HepG2 (cell line): ENCODE measurements around the gene CERS4. TPM values are rescaled to one million over a fixed set of nuclear protein-coding genes. Genes with fewer than 3 reads are reported as not detected.

ENCODE experiments used
- ATAC-seq: fragments of 200-7000 bp; cut with Tn5 transposase; 3 replicates; pipeline ENCODE4 v1.9.1; 2020; ENCODE audit warnings: mild to moderate bottlenecking, moderate library complexity
- BruUV-seq: library from RNA; stranded (reverse); fragments of 400-500 nt; replicated peaks from 2 replicates; lab custom pipeline; 2021; lab: Mats Ljungman, UMichigan
- CTCF ChIA-PET: fragments of 300-600 bp; formaldehyde crosslinking; extraction: SDS; loops from one replicate; lab custom pipeline; 2021; ENCODE audit warnings: low total read pairs, inconsistent platforms, low intra/inter-chr PET ratio; lab: Yijun Ruan, JAX
- POLR2A ChIA-PET: fragments of 350-600 bp; sonication (Branson Sonifier 250); formaldehyde crosslinking; loops from one replicate; lab custom pipeline; 2020; ENCODE audit warnings: antibody characterized with exemption, inconsistent platforms; lab: Yijun Ruan, JAX
- DNase-seq: peaks from one replicate; pipeline ENCODE4 v3.0.0-alpha.2; 2015; ENCODE audit warnings: low spot score
- FAIRE-seq: peaks from 3 replicates; lab custom pipeline; 2011; peaks lifted over from hg19 to GRCh38; lab: Jason Lieb, UNC
- H2AFZ ChIP-seq: one replicate; pipeline ENCODE4 v1.6.1; 2011; ENCODE audit warnings: low read length, inconsistent platforms
- H3K27ac ChIP-seq: fragments of 300-600 bp; 3 replicates; pipeline ENCODE4 v1.8.0; 2011; ENCODE audit warnings: mixed run types, mild to moderate bottlenecking, mixed read lengths, low read length, inconsistent platforms; ENCODE audit not compliant: insufficient read depth; ENCODE audit errors: extremely low read length
- H3K27me3 ChIP-seq, 2 experiments: fragments of 200-600 bp in 1 of 2; 2 replicates in 1 of 2; 3 replicates in 1 of 2; pipeline versions ENCODE4 v1.6.0 to v1.8.0; 2011; ENCODE audit warnings: low read length in 2 of 2, mild to moderate bottlenecking in 2 of 2, moderate library complexity in 2 of 2, inconsistent platforms in 1 of 2; ENCODE audit not compliant: insufficient read depth in 2 of 2, control insufficient read depth in 1 of 2
- H3K36me3 ChIP-seq, 2 experiments: fragments of 200-600 bp in 1 of 2; replicated peaks in 1 of 2; 2 replicates in 1 of 2; 3 replicates in 1 of 2; pipeline versions ENCODE4 v1.5.1 to v1.8.0; 2011; ENCODE audit warnings: low read length in 2 of 2, inconsistent platforms in 1 of 2; ENCODE audit not compliant: insufficient read depth in 2 of 2, control insufficient read depth in 1 of 2
- H3K4me1 ChIP-seq: 2 replicates; pipeline ENCODE4 v1.5.1; 2012; ENCODE audit warnings: low read length, inconsistent platforms; ENCODE audit not compliant: insufficient read depth
- H3K4me2 ChIP-seq: 2 replicates; pipeline ENCODE4 v1.6.0; 2011; ENCODE audit warnings: low read depth, low read length, inconsistent platforms
- H3K4me3 ChIP-seq, 3 experiments: fragments of 200-600 bp in 1 of 3; sonication (generic), shearing (Covaris generic) in 1 of 3; replicated peaks in 1 of 3; 2 replicates each; pipeline ENCODE4 v1.5.1; 2011 to 2016; ENCODE audit warnings: low read length in 3 of 3, inconsistent platforms in 2 of 3, low read depth in 2 of 3, mild to moderate bottlenecking in 2 of 3, control low read depth in 1 of 3, mixed read lengths in 1 of 3; ENCODE audit not compliant: insufficient read depth in 1 of 3
- H3K79me2 ChIP-seq: one replicate; pipeline ENCODE4 v1.6.1; 2011; ENCODE audit warnings: low read length, inconsistent platforms; ENCODE audit not compliant: insufficient read depth
- H3K9ac ChIP-seq: 2 replicates; pipeline ENCODE4 v1.6.0; 2011; ENCODE audit warnings: mild to moderate bottlenecking, low read depth, low read length, inconsistent platforms; ENCODE audit not compliant: insufficient read depth
- H3K9me3 ChIP-seq: 2 replicates; pipeline ENCODE4 v1.5.1; 2012; ENCODE audit warnings: mild to moderate bottlenecking, low read length
- H4K20me1 ChIP-seq: 2 replicates; pipeline ENCODE4 v1.6.0; 2011; ENCODE audit warnings: inconsistent platforms, mild to moderate bottlenecking, low read length, moderate library complexity; ENCODE audit not compliant: insufficient read depth
- CSRNP1 ChIP-seq: sonication (generic); formaldehyde crosslinking; IDR thresholded peaks from 2 replicates; pipeline ENCODE4 v1.8.1; 2023; ENCODE audit warnings: mild to moderate bottlenecking, missing genetic modification reagents
- FOXO4 ChIP-seq: sonication (generic); formaldehyde crosslinking; conservative IDR thresholded peaks from 2 replicates; pipeline ENCODE4 v1.8.1; 2023; ENCODE audit warnings: missing genetic modification reagents
- NCOA1 ChIP-seq: sonication (generic); formaldehyde crosslinking; IDR thresholded peaks from 2 replicates; pipeline ENCODE4 v1.9.0; 2021; ENCODE audit warnings: missing genetic modification reagents
- NR2F6 ChIP-seq, 2 experiments: IDR thresholded peaks; 2 replicates each; pipeline ENCODE4 v1.6.1; 2016; ENCODE audit warnings: antibody characterized with exemption in 1 of 2, mild to moderate bottlenecking in 1 of 2
- PBX2 ChIP-seq: IDR thresholded peaks from 2 replicates; pipeline ENCODE4 v1.6.1; 2016; ENCODE audit warnings: control low read depth
- POGK ChIP-seq: sonication (generic); formaldehyde crosslinking; conservative IDR thresholded peaks from 2 replicates; pipeline ENCODE4 v1.8.0; 2022; ENCODE audit warnings: mild to moderate bottlenecking, moderate library complexity, missing genetic modification reagents
- TCF12 ChIP-seq, 2 experiments: fragments of 450-650 bp in 1 of 2; sonication (generic) in 1 of 2; formaldehyde crosslinking in 1 of 2; IDR thresholded peaks; 2 replicates each; pipeline versions ENCODE4 v1.6.1 to v1.8.0; 2017 to 2022; ENCODE audit warnings: antibody characterized with exemption in 1 of 2, mild to moderate bottlenecking in 1 of 2, missing genetic modification reagents in 1 of 2, moderate library complexity in 1 of 2
- USF2 ChIP-seq, 2 experiments: sonication (generic) in 1 of 2; formaldehyde crosslinking in 1 of 2; IDR thresholded peaks; 2 replicates each; pipeline versions ENCODE4 v1.5.1 to v1.6.1; 2011 to 2020; ENCODE audit warnings: borderline replicate concordance in 1 of 2, low read depth in 1 of 2, low read length in 1 of 2, mild to moderate bottlenecking in 1 of 2, missing genetic modification reagents in 1 of 2, moderate library complexity in 1 of 2
- ZFP36 ChIP-seq: fragments of 150-350 bp; IDR thresholded peaks from 2 replicates; pipeline ENCODE4 v1.6.1; 2018; ENCODE audit warnings: borderline replicate concordance, low read length, low read depth; ENCODE audit not compliant: partially characterized antibody
- ZFP91 ChIP-seq: sonication (generic); formaldehyde crosslinking; IDR thresholded peaks from 2 replicates; pipeline ENCODE4 v1.9.0; 2022; ENCODE audit warnings: missing genetic modification reagents, mild to moderate bottlenecking, borderline replicate concordance
- ZNF644 ChIP-seq: IDR thresholded peaks from 2 replicates; pipeline ENCODE4 v1.6.1; 2016; ENCODE audit warnings: low read depth
- ZNF766 ChIP-seq: sonication (generic); formaldehyde crosslinking; IDR thresholded peaks from 2 replicates; pipeline ENCODE4 v1.5.0; 2020; ENCODE audit warnings: missing genetic modification reagents, borderline replicate concordance
- WGBS: methylation state at CpG from one replicate; pipeline ENCODE4 v1.1.6; 2017; ENCODE audit warnings: low lambda C conversion rate; 5-methylcytosine and 5-hydroxymethylcytosine counted together
- in situ Hi-C: cut with HindIII; loops from 2 replicates; pipeline ENCODE4 v1.10.0; 2017; ENCODE audit warnings: low pct_unique_long_range_greater_than_20kb; ENCODE audit not compliant: extremely low pct_ligation_motif_present
- intact Hi-C: fragments of 100-400 bp; cut with micrococcal nuclease; formaldehyde crosslinking; loops from one replicate; pipeline ENCODE4 v1.10.0; 2022; ENCODE audit not compliant: unreplicated experiment
- polyA plus RNA-seq, 8 experiments: library from polyadenylated mRNA; depleted of rRNA in 3 of 8; stranded (reverse) in 7 of 8; unstranded in 1 of 8; fragments of >200 nt; fragmentation: Illumina TruSeq in 4 of 8; extraction: Trizol in 4 of 8; gene quantifications; 2 replicates each; pipeline versions ENCODE4 v1.2.1 to v1.2.3, GENCODE V29; 2011 to 2016; ENCODE audit warnings: low read depth in 4 of 8, missing spikeins in 1 of 8, mixed read lengths in 1 of 8; ENCODE audit not compliant: insufficient read depth in 1 of 8
- total RNA-seq, 5 experiments: library from RNA; depleted of rRNA; stranded (reverse); fragments of >200 nt; fragmentation: Illumina TruSeq; extraction: Trizol; gene quantifications; 2 replicates each; pipeline ENCODE4 v1.2.3, GENCODE V29; 2016; ENCODE audit warnings: low read depth in 1 of 5

The CERS4 gene
- total and polyA plus RNA-seq, 2 of the 13 experiments (the other 11 are each of a cell fraction or from before 2014, with no cell fraction given) = 74.7 to 83.5 TPM

- no TSS peak for BruUV-seq
- POLR2A ChIA-PET = interaction anchor here (0.6 kb wide), 1 partner anchor 379 kb away, joined by 3 read pairs; no protein-coding TSS in a partner anchor
- no peak for DNase-seq
- in situ Hi-C loops (loop anchor here (5.0 to 25.0 kb wide), 2 partner anchors 45 to 250 kb away; partner anchors contain the start of genes CD320 and ELAVL1), intact Hi-C loops (no loop called here)
- no peak for ATAC-seq
- Histone ChIP-seq H2AFZ (no peak overlapping the region), H3K4me1 (peaks cover 29% of the 10 kb centered on the region), H3K27me3 (no peaks in the 10 kb centered on the region), H3K4me3 (no peak overlapping the region), H3K79me2 (no peaks in the 10 kb centered on the region), H4K20me1 (no peaks in the 10 kb centered on the region), H3K4me2 (no peak overlapping the region), H3K9me3 (no peaks in the 10 kb centered on the region), H3K9ac (no peak overlapping the region), H3K27ac (no peak overlapping the region), H3K36me3 (peaks cover 12 to 30% of the 10 kb centered on the region in 2 experiments)
- 98% methylated on average over 14 of the region's 14 CpGs for WGBS
- CTCF ChIA-PET = no interaction called here
- FAIRE-seq = no peak
- TF ChIP-seq PBX2 (CRISPR knock-in tag) (no peak), ZFP36 (no peak), FOXO4 (CRISPR knock-in tag) (no peak), CSRNP1 (CRISPR knock-in tag) (no peak), ZFP91 (CRISPR knock-in tag) (no peak), NR2F6 (IDR thresholded peaks at IDR 0.05) (no peak), NR2F6 (CRISPR knock-in tag; IDR thresholded peaks at IDR 0.05) (no peak), ZNF644 (CRISPR knock-in tag) (no peak), POGK (CRISPR knock-in tag) (no peak), USF2 (IDR thresholded peaks at IDR 0.05; ENCODE audit: low read depth, low read length) (no peak), USF2 (CRISPR knock-in tag; IDR thresholded peaks at IDR 0.05; ENCODE audit: borderline replicate concordance) (no peak), NCOA1 (CRISPR knock-in tag) (no peak), ZNF766 (CRISPR knock-in tag) (no peak), TCF12 (IDR thresholded peaks at IDR 0.05) (no peak), TCF12 (CRISPR knock-in tag; IDR thresholded peaks at IDR 0.05) (no peak)
Measured at GRCh38 chr19:8261881-8262280, 52.7 kb downstream of the CERS4 start.
